ENCODE results near the gene PTPRB.
"Not testable (repeated sequence)": the region's sequence is repeated elsewhere in the genome, so short reads cannot be mapped to it uniquely, and the experiment has no call there.

- not testable (repeated sequence) for TF ChIP-seq CTCF (IDR thresholded peaks at IDR 0.05; ENCODE audit: control extremely low read depth in 1 of 3, insufficient read depth in 1 of 3, low read depth in 1 of 3, low read length in 3 of 3); POLR2A (IDR thresholded peaks at IDR 0.05; ENCODE audit: control extremely low read depth in 1 of 2, low read depth in 2 of 2, low read length in 2 of 2); RAD21 (IDR thresholded peaks at IDR 0.05 in 1 of 2, conservative IDR thresholded peaks at IDR 0.05 in 1 of 2; ENCODE audit: low read depth in 2 of 2, low read length in 2 of 2); POLR2AphosphoS5 (IDR thresholded peaks at IDR 0.05; ENCODE audit: low read depth, low read length); SRF (IDR thresholded peaks at IDR 0.05; ENCODE audit: low read depth, low read length); ZNF274 (IDR thresholded peaks at IDR 0.05; ENCODE audit: borderline replicate concordance, extremely low read depth, low read length); MAX (IDR thresholded peaks at IDR 0.05); SP1 (IDR thresholded peaks at IDR 0.05; ENCODE audit: low read depth, low read length); RXRA (IDR thresholded peaks at IDR 0.05; ENCODE audit: insufficient read depth, low read depth, low read length); EZH2 (IDR thresholded peaks at IDR 0.05; ENCODE audit: low read depth, low read length, severe bottlenecking); MAFK (IDR thresholded peaks at IDR 0.05; ENCODE audit: low read depth, low read length); KDM1A (IDR thresholded peaks at IDR 0.05; ENCODE audit: borderline replicate concordance, low read length); TAF1 (IDR thresholded peaks at IDR 0.05; ENCODE audit: low read depth, low read length); TCF12 (IDR thresholded peaks at IDR 0.05; ENCODE audit: low read depth, low read length)
These were observed 146.3 kb downstream of the PTPRB start for GRCh38 chr12:70490928-70491327.

Measured in H1 (cell line).